PC-3 (cell line): ENCODE measurements around the gene URM1.

Experiments used
- CTCF ChIP-seq: fragments of 300-600 bp; sonication (generic); conservative IDR thresholded peaks from 2 replicates; pipeline ENCODE4 v1.5.1; 2017; ENCODE audit warnings: antibody characterized with exemption, low read depth, mild to moderate bottlenecking, low read length
- EZH2 ChIP-seq: fragments of 300-600 bp; sonication (generic); IDR thresholded peaks from one replicate; pipeline ENCODE4 v1.6.1; 2017; ENCODE audit warnings: antibody characterized with exemption, mild to moderate bottlenecking, low read length; ENCODE audit not compliant: unreplicated experiment
- EZH2phosphoT487 ChIP-seq: fragments of 300-600 bp; sonication (generic); IDR thresholded peaks from 2 replicates; pipeline ENCODE4 v1.6.1; 2018; ENCODE audit warnings: mild to moderate bottlenecking, antibody characterized with exemption, low read length, borderline replicate concordance

GRCh38 chr9:128414461-128414860, 43.3 kb downstream of the URM1 start:
- peak; percentile 49; the same call in 1 of the 2 replicates for TF ChIP-seq CTCF
- TF ChIP-seq EZH2, result no peak
- TF ChIP-seq EZH2phosphoT487, result no peak
